K562 treated with DMSO at 1 percent for 12 hours (cell line): Measurements from ENCODE around the gene TUBD1. TPM values are rescaled to one million over a fixed set of nuclear protein-coding genes. Genes with fewer than 3 reads are reported as not detected.

Source experiments
- total RNA-seq: library from RNA; unstranded; fragments of 300-600 nt; gene quantifications from 2 replicates; pipeline ENCODE4 v1.2.3, GENCODE V29; 2022; ENCODE audit not compliant: insufficient read depth

The TUBD1 gene
- total RNA-seq = 11.6 and 21.5 TPM in 2 replicates

GRCh38 chr17:59892924-59893675 is at the start of gene TUBD1, which contains the start of gene RPS6KB1:
Gene TUBD1 (minus strand): TSS chr17:59892943. CDS start chr17:59891002, 1,941 bp downstream.
Gene RPS6KB1 (plus strand): TSS chr17:59893121. CDS start chr17:59893185, 64 bp downstream.

Other genes starting within 250 kb of the TUBD1 start
- 30.2 and 32.9 TPM in 2 replicates for gene PTRH2, start 185.5 kb downstream of the TUBD1 start, total RNA-seq
- 38.7 and 70.8 TPM in 2 replicates for gene VMP1, start 185.3 kb downstream of the TUBD1 start, total RNA-seq
- gene RPS6KB1, start 178 bp upstream of the TUBD1 start, total RNA-seq = 5.2 and 22.9 TPM in 2 replicates
- 9.9 and 28.4 TPM in 2 replicates for gene RNFT1, start 71.8 kb upstream of the TUBD1 start, total RNA-seq
- gene HEATR6, start 186.0 kb upstream of the TUBD1 start, total RNA-seq = 5.4 and 22.1 TPM in 2 replicates